AG09309 (cell line): Measurements from ENCODE around the gene CLTCL1.

Source experiments
- DNase-seq: peaks from one replicate; pipeline ENCODE4 v3.0.0-alpha.2; 2010; ENCODE audit warnings: low read depth
- H3K4me3 ChIP-seq: 2 replicates; pipeline ENCODE4 v1.5.1; 2011; ENCODE audit warnings: mild to moderate bottlenecking, low read depth, low read length, moderate library complexity; ENCODE audit not compliant: control insufficient read depth
- TF ChIP-seq, protein P1 (sequence below): IDR thresholded peaks from 2 replicates; pipeline ENCODE4 v1.5.1; 2011; ENCODE audit warnings: mild to moderate bottlenecking, low read depth, low read length, inconsistent platforms; ENCODE audit not compliant: insufficient read depth, control insufficient read depth; ENCODE audit errors: missing control alignments

CLTCL1 gene

DNA sequence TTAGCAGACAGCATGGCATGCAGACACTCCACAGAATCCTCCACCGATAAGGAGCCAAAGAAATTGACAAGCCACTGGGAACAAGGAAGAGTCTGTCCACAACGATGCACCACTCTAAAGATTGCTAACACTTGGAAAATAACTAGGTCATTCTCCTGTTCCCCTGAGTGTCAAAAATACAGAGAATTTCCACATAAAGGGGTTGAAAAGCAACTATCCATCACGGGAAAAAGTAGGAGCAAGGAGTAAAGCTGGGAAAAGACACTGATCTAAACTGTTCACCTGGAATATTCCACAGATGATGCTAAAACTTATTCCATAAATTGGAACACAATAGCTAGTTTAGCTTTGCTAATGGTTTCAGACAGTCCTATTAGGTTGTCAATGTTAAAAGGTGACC lies 66.0 kb downstream of the CLTCL1 start:
- no peak for DNase-seq
- H3K4me3 ChIP-seq = no peak overlapping the region
- TF ChIP-seq, protein P1, sequence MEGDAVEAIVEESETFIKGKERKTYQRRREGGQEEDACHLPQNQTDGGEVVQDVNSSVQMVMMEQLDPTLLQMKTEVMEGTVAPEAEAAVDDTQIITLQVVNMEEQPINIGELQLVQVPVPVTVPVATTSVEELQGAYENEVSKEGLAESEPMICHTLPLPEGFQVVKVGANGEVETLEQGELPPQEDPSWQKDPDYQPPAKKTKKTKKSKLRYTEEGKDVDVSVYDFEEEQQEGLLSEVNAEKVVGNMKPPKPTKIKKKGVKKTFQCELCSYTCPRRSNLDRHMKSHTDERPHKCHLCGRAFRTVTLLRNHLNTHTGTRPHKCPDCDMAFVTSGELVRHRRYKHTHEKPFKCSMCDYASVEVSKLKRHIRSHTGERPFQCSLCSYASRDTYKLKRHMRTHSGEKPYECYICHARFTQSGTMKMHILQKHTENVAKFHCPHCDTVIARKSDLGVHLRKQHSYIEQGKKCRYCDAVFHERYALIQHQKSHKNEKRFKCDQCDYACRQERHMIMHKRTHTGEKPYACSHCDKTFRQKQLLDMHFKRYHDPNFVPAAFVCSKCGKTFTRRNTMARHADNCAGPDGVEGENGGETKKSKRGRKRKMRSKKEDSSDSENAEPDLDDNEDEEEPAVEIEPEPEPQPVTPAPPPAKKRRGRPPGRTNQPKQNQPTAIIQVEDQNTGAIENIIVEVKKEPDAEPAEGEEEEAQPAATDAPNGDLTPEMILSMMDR = no peak

DNA sequence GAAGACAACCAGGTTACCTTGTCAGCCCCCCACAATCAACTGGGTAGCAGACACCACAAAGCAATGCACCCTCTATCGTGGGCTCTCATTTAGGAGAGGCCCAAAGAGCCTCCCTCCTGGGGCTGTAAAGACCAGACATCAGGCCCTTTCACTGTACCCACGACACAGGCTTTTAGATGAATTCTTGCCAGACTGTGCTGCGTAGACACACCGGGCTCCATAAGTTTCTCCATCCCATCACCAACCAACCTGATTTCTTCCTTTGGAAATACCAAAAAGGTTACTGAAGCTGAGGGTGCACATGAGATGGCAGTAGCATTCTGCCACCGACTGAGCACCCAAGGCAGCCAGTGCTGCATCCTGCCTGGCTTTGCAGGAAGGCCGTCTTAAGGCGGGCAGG lies 66.5 kb downstream of the CLTCL1 start:
- no peak overlapping the region for H3K4me3 ChIP-seq
- TF ChIP-seq, protein P1 = no peak
- DNase-seq = no peak

DNA sequence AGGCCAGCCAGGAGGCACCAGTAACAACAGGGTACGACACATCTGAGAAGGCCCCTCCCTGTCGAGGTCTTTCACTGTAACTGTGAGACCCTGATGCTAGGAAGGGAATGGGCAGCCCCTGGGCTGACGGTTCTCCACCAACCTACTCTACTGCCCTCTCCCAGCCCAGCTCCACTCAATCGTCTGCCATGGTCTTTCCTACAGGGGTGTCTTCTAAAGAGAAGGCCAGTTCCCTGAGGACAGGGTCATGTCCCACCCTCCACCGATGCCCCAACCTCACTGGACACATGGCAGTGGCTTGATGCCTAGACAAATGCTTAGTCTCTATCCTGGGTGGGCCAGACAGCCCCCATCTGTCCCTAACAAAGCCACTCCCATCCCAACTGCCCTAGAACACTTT lies 67.0 kb downstream of the CLTCL1 start:
- TF ChIP-seq, protein P1 = no peak
- no peak overlapping the region for H3K4me3 ChIP-seq
- no peak for DNase-seq

DNA sequence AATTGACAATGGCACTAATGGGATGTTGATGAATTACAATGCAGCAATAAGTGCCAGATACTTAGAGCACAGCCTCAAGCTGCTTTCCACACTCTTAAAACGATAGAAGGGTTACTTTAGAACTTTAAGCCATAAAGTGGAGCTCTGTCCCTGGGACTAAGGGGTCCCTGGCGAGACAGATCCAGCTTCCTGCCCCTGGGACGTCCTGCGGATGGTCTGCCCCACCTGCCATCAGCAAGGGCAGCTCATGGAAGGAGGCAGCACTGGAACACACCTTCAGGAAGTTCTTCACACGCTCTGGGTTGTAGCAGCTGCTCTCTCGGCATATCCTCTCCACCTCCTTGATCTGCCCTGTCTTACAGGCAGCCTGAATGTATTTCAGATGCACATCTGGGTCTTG lies 67.9 kb downstream of the CLTCL1 start:
- H3K4me3 ChIP-seq = no peak overlapping the region
- no peak for DNase-seq
- TF ChIP-seq, protein P1 = no peak

DNA sequence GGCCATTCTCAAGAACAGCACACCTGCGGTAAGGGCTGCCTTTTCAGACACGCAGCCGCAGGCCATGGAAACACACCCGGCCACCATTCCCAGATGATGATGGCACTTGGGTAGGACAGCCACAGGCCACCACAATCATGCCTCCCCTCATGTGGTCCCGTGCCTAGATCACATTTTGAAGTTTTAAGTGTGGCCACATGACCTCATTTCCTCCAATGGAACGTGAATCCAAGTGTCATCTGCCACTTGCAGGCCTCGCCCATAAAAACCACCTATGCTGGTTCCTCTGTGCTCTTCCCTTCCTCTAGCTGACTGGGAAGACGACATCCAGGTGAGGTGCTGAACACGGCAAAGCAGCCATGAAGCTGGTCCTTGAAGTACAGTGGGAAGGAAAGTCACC lies 68.4 kb downstream of the CLTCL1 start:
- TF ChIP-seq, protein P1 = no peak
- H3K4me3 ChIP-seq = no peak overlapping the region
- DNase-seq = no peak

DNA sequence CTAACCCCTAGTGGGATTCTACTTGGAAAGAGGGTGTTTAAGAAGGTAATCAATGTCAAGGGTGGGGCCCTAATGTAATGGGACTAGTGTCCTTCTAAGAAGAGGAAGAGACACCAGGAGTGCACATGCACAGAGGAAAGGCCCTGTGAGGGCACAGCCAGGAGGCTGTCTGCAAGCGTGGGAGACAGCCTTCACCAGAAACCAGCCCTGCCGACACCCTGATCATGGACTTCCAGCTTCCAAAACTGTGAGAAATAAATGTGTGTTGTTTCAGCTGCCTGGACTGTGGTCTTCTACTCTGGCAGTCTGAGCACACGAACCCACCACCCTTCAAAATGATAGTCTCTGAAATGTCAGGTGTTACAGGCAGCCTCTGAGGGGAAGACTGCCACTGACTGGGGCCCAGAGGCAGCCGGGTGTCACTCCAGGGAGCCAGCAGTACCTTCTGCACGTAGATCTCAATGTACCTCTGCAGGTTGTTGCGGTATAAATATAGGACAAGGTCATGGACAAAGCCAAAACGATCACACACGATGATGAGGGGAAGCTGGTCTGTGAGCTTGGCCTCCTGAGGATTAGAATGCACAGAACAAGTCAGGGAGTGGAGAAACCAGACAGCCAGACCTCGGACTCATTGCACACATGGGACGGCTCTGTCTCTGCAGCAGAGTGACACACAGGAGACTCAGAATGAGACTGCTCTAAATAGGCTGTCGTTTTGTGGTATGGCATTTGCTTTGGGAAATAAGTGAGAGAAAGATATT lies 69.1 kb downstream of the CLTCL1 start:
- no peak for DNase-seq
- H3K4me3 ChIP-seq = no peak overlapping the region
- TF ChIP-seq, protein P1 = no peak
